HG03025 (cell line): ENCODE measurements around the gene NUBP1.
"Not testable (repeated sequence)": the region's sequence is repeated elsewhere in the genome, so short reads cannot be mapped to it uniquely, and the experiment has no call there.

Experiments
- ATAC-seq: cut with Tn5 transposase; IDR thresholded peaks from one replicate; pipeline ENCODE4 v1.9.1; 2021; ENCODE audit warnings: mild to moderate bottlenecking, moderate library complexity; ENCODE audit not compliant: unreplicated experiment, low FRiP score

The NUBP1 gene

DNA sequence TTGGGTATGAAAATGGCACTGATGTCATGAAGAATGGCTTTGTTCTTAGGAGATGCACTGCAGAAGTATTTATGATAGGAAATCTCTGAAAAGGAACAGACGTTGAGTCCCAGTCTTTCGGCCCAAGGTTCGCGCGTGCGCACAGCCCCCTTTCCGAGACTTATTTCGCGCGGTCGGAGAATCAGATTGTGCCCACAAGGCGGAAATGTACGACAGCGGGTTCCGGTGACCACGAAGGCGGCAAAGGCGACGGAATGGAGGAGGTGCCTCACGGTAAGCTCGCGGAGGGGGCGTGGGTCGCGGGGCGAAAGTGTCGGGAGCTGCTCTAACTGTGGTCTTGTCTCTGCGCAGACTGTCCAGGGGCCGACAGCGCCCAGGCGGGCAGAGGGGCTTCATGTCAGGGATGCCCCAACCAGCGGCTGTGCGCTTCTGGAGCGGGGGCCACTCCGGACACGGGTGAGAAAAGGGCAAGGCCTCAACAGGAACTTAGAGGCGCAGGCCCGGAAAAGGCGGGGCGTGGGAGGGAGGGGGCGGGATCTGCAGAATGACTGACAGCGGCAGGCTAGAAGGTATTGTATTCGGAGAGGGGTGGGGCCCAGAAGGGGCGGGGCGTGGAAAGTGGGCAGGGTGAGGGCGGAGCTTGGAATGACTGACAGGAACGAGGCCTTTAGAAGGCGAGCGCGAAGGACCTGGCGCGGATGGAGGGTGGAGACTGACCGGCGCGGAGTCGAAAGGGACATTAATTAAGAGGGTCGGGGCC is at the start of gene NUBP1:
NUBP1 (plus strand) TSS at position 233 of the 760 bp plus-strand sequence; CDS start at position 255, 22 bp downstream.
- peak; percentile 69 for ATAC-seq

DNA sequence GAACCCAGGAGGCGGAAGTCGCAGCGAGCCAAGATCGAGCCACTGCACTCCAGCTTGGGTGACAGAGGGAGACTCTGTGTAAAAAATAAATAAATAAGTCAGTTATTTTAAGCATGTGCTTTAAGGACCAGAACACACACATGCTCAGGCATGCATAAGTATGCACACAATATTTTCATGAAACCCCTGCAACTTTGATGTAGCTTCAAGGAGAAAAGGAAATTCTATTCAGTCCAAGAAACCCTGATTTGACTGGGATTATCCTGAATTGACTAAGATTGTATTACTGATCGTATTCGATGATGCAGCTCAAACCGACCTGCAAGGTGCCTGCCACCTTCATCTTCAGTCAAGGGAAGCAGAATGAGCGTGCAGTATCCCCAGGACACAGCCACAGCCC is 49.8 kb upstream of the NUBP1 start:
- no peak for ATAC-seq

DNA sequence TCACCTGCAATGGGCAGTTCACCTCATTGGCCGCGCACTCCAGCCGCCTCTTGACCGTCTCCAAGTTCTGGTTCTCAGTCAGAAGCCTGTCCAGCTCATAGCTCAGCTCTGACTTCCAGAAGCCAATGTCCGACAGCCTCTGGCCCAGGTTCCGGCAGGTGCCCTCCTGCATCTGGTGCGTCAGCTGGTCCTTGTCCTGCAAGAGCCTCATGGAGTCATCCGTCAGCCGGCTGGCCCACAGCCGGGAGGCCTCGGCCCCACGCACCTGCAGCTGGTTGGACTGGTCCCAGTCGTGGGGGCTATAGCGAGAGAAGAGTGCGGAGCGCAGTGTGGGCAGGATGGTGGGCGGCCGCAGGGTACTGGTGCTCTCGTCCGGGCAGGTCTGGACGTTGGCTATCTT is 49.3 kb upstream of the NUBP1 start:
- ATAC-seq = no peak

DNA sequence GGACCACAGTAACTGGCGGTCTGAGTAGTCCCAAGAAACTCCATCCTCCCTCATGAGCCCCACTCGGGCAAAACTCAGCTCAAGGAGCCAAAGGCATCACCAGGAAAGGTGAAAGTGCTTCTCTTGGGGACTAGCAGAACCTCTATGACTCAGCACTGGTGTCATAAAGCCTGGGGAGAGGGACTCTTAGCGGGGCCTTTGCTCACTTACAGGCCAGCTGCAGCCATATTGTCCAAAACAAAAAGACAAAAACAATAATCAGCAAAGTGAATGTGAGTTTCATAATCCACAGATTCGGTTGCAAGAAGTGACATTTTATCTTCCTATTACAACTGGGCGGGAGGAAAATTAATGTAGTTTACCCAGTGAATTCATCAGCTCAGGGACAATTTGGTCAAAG is 48.8 kb upstream of the NUBP1 start, which contains the start of gene TEKT5:
TEKT5 (minus strand) TSS at position 101 of the 400 bp plus-strand sequence; CDS start at position 44, 57 bp downstream.
- ATAC-seq = no peak

DNA sequence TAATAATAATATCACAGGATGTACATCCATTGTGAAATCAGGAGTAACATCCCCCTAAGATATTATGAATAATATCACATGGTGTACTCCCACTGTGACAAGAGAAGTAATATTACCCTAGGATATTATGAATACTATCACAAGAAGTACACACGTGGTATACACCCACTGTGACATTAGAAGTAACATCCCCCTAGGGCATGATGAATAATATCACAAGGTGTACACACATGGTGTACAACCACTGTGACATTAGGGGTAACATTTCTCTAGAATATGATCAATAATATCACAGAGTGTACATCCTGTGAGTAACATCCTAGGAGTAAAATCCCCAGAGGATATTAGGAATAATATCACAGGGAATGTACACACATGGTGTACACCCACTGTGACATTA is 43.9 kb upstream of the NUBP1 start:
- ATAC-seq = no peak

- no peak for ATAC-seq
Observed at GRCh38 chr16:10708969-10709368, 34.7 kb upstream of the NUBP1 start.

- ATAC-seq = no peak
Observed at GRCh38 chr16:10728003-10728887, 15.4 kb upstream of the NUBP1 start.

- ATAC-seq = no peak
Observed at GRCh38 chr16:10729104-10730048, 14.3 kb upstream of the NUBP1 start.

DNA sequence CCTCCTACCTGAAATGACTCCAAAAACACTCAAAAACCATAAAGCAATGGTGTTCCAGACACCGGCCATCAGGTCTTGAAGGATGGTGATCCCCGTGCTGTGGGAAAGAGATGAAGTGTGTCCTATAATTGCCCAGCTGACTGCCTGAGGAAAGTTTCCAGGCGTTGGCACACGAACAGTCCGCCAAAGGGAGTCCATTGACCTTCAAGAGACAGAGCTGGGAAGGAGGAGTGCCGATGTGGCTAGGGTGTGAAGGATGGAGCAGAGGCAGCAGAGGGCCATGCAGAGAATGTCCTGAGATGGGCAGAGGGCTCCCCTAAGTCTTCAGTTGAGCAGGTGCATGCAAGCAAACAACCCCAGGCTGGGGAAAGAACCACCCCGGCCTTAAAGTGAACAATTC is 11.9 kb upstream of the NUBP1 start:
- no peak for ATAC-seq

- no peak for ATAC-seq
Observed at GRCh38 chr16:10737068-10737625, 6.5 kb upstream of the NUBP1 start.

GRCh38 chr16:10738231-10739077 is 5.2 kb upstream of the NUBP1 start:
- ATAC-seq = peak; percentile 47

- no peak for ATAC-seq
Observed at GRCh38 chr16:10740000-10740844, 3.4 kb upstream of the NUBP1 start.

GRCh38 chr16:10740845-10741208 is 2.8 kb upstream of the NUBP1 start:
- no peak for ATAC-seq

DNA sequence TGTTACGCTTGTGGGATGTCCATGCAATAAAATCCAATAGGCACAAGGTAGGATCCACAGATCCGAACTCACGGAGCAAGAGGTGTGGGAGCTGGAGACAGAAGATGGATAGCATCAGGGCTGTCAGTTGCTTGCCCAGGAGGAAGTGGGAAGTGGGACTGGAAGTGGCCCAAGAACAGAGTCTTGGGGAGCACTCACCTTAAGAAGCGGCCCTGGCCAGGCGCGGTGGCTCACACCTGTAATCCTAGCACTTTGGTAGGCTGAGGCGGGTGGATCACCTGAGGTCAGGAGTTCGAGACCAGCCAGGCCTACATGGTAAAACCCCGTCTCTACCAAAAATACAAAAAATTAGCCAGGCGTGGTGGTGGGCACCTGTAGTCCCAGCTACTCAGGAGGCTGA is 2.4 kb upstream of the NUBP1 start:
- not testable (repeated sequence) for ATAC-seq

DNA sequence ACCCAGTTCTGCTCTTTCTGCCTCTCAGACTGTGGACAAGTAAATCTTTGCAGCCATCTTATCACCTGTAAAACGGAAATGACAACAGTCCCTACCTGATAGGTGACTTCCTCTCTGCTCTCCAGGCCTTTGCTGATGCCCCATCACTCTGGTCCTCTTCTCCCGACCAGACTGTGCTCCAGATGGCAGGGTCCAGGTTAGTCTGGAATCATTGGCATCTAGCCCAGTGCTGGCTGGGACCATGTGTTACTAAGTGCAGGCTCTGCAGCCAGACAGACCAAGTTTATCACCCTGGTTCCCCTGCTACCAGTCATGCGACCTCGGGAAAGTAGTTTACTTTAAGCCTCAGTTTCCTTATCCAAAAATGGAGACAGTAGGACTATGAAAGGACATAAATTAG is 1.8 kb upstream of the NUBP1 start:
- no peak for ATAC-seq

DNA sequence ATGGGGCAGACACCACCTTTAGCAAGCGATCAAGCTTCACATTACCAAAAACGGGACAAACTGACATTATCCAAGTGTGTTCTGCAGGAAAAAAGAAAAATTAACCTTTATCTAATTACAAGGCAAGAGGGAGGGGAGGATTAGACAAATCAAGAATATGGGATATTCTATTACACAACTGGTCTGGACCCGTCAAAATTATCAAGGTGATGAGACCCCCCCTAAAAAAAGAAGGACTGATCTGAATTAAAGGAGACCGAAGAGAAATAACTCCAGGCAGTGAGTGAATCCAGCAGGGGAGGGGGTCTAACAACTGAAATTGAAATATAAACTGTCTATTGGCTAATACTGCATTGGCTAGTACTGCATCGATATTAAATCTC is 424 bp upstream of the NUBP1 start:
- ATAC-seq = no peak

DNA sequence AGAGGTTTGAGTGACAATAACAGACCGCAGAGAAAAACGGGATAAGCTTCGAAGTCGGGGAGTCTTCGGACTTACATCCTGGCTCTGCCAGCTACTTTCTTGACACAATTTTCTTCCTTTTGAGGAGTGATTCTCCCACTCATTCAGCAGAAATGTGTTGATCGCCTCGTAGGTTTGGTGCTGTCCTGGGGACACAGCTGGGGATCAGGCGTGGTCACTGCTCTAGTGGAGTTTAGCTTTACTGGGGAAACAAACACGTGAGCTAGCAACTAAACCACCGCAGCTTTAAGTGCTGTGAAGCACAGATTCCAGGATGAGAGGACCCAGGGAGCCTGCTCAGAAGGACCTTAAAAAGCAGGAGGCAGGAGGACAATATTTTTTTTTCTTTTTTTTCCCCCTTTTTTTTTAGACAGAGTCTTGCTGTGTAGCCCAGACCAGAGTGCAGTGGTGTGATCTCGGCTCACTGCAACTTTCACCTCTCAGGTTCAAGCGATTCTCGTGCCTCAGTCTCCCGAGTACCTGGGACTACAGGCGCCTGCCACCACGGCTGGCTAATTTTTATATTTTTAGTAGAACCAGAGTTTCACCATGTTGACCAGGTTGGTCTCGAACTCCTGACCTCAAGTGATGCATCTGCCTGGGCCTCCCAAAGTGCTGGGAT is 858 bp downstream of the NUBP1 start:
- ATAC-seq = no peak

DNA sequence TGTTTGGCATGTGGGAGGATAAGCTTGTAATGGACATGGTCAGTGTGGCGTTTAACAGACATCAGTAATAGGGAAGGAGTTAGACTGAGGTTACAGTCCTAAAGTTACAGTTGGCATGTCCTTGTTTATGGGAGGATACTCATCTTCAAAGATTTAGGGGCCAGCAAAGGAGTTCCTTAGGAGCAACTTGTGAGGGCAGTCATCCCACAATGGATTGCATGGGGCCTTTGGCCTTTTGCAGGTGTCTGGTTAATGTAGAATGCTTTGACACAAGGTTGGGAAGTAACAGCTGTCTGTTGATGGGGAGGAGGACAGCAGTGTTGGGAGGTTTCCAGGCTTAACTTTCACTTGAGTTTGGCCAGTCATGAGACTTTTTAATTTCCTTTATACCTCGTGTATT is 2.2 kb downstream of the NUBP1 start:
- ATAC-seq = no peak
